Measurements from ENCODE around the gene PLAU. TPM values are rescaled to one million over a fixed set of nuclear protein-coding genes. Genes with fewer than 3 reads are reported as not detected.
"Not testable (repeated sequence)": the region's sequence is repeated elsewhere in the genome, so short reads cannot be mapped to it uniquely, and the experiment has no call there.

PLAU gene
- total RNA-seq, 1 experiment from 2014 or later: 165 TPM

DNA sequence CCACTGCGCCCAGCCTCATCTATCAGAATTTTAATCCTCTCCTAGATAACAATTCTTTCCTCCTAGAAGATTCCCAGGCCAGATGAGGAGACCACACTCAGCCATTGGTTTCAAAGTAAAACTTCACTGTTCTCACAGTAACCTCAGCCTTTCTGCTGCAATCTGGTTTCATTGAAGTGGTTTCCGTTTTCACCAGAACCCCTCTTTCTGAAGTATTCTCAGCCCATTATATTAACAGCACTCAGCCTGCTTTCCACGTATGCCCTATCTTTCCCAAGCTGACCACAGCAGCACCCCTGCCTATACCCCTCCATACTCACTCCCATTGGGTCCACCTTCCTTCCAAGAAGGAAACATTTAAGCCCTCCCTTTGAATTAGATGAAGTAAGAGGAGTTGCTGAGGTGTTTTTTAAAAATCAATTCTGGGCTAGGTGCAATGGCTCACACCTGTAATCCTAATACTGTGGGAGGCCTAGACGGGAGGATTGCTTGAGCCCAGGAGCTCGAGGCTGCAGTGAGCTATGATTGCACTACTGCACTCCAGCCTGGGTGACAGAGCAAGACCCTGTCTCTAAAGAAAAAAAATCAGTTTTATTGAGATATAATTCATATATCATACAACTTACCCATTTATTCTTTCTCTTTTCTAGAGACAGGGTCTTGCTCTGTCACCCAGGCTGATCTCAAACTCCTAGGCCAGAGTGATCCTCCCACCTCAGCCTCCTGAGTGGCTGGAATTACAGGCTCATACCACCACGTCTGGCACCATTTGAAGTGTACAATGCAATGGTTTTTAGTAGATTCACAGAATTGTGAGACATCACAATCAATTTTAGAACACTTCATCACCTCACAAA, 11.3 kb downstream of the PLAU start:
- no peak for DNase-seq (ENCODE audit: low read depth)

DNA sequence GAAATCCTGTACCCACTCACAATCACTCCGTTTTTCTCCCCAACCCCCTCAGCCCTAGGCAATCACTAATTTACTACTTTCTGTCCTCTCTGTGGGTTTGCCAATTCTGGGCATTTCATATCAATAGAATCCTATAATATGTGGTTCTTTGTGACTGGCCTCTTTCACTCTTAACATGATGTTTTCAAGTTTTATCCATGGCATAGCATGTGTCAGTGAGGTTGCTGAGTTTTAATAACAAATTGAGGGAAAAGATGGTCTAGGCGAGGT, 11.9 kb downstream of the PLAU start:
- DNase-seq (ENCODE audit: low read depth): no peak

DNA sequence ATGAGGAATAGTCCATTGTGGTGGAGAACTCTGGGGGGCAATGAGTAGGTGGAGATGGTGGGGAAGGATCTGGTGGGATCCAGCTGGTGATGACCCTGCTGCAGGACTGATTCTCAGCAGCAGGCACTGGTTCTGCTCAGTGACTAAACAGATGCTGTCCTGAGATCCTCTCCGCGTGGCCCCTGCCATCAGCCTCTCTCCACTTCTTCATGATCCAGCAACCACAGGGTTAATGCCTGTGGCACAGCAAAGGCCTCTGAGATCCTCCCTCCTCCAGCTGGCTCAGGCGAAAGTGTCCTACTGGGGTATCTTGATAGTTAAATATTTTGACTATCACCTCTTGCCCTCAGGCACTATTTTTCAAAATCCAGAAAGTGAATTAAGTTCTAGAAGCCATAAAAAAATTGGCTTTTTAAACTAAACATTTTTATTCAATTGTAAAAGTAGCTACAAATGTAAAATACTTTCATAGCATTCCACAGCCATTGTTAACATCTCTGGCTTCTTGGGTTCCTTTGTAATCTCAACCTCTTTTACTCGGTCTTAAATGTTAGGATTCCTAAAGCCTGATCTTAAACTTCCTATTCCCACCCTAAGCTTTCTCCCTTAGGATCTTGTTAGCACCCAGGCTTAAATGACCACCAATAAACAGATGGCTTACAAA, 13.1 kb downstream of the PLAU start:
- DNase-seq (ENCODE audit: low read depth): no peak

DNA sequence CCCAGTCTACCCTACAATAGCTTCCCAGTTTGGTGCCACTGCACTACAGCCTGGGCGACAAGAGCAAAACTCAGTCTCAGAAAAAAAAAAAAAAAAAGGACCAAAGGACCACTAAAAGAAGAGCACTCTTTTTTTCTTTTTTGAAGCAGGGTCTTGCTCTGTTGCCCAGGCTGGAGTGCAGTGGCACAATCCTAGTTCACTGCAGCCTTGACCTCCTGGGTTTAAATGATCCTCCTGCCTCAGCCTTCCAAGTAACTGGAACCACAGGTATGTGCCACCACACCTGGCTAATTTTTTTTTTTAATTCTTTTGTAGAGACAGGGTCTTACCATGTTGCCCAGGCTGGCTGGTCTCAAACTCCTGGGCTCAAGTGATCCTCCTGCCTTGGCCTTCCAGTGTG, 14.0 kb downstream of the PLAU start:
- DNase-seq (ENCODE audit: low read depth): no peak

- no peak for DNase-seq (ENCODE audit: low read depth)
Observed at GRCh38 chr10:73925539-73925938, 14.6 kb downstream of the PLAU start.

DNA sequence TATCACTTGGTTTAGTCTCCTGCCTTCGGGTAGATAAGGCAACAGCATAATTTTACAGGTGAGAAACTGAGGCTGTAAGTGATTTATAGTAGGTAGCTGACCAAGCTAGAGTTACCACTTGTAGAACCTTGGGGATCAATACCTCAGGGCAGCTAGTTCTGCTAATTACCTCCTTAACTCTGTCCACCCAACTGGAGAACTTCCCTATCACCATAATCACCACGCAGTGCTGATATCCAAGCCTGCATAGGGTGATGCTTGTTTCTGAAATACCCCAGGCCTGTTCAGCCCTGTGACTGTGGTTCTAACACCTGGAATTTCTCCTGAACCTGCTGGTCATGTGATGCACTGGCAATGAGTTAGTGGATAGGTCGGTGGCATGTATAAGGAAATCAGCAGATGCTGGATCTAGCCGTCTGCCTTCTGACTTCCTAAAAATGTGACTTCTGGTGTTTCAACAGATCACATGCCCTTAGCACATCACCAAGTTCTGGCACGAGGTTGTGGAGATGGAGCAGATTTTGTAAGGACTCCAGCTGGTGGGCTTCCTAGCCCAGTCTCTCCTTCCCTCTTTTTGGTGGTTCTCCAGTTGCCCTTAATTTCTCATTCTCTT, 15.3 kb downstream of the PLAU start:
- no peak for DNase-seq (ENCODE audit: low read depth)

- not testable (repeated sequence) for DNase-seq (ENCODE audit: low read depth)
Observed at GRCh38 chr10:73930630-73931327, 19.8 kb downstream of the PLAU start.

DNA sequence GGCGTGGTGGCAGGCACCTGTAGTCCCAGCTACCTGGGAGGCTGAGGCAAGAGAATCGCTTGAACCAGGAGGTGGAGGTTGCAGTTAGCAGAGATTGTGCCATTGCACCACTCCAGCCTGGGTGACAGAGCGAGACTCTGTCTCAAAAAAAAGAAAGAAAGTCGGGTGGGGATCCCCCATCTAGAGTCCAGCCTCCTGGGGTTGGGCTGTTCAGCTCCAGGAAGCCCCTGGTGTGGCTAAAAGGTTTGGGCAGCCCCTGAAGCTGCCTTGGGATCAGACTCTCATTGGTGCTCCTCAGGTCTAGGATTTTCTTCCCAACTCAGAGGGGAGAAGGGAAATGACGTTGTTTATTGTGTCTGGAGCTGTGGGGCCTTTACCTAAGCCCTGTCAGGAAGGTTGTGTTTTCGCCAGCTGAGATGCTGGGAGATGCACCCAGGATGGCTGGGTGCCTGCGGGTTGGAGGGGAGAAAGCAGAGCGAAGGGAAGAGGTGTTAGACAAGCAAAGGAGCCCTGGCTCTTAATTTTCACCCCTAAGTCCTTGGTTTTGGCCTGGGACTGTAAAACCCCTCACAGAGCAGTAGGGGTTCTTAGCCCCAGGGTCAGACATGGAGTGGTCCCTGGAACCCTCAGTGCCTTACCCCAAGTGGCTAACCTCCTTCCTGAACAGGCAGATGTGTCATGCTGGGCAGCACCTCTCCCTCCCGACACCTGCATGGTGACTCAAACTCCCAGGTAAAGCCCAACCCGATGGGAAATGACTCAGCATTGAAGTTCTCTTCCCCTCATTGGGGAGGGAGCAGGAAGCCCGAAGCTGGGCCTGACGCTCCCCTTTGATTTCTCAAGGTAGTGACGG, 21.1 kb downstream of the PLAU start:
- peak; percentile 55 for DNase-seq (ENCODE audit: low read depth)

DNA sequence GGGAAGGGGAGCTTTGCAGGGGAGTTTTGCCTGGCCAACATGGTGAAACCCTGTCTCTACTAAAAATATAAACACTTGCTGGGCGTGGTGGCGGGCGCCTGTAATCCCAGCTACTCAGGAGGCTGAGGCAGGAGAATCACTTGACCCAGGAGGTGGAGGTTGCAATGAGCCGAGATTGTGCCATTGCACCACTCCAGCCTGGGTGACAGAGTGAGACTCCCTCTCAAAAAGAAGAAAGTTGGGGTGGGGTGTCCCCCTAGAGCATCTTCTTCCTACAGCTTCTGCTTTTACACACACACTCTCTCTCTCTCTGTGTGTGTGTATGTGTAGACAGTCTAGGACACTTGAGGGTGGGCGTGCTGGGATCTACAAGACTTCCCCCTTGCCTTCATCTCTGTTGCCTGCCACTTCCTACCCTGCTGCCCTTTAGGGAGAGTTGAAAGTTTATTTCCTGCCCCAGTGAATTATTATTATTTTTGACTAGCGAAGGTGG, 21.7 kb downstream of the PLAU start:
- no peak for DNase-seq (ENCODE audit: low read depth)

DNA sequence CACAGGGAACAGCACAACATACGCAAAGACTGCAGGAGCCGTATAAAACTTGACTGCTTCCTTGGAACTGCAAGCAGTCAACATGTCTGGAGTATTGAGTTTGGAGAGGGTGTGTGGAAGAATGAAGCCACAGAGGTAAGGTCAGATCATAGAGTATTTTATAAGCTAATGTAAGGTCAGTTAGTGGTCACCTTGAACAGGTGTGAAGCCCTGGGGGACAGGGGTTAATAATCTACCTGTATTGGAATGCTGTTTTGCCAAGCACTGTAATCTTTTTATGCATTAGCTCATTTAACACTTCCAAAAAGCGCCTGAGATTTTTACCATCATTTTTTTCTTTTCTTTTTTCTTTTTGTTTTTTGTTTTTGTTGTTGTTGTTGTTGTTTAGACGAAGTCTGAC, 23.1 kb downstream of the PLAU start:
- no peak for DNase-seq (ENCODE audit: low read depth)

- DNase-seq (ENCODE audit: low read depth): no peak
Observed at GRCh38 chr10:73935895-73936294, 25.0 kb downstream of the PLAU start.

DNA sequence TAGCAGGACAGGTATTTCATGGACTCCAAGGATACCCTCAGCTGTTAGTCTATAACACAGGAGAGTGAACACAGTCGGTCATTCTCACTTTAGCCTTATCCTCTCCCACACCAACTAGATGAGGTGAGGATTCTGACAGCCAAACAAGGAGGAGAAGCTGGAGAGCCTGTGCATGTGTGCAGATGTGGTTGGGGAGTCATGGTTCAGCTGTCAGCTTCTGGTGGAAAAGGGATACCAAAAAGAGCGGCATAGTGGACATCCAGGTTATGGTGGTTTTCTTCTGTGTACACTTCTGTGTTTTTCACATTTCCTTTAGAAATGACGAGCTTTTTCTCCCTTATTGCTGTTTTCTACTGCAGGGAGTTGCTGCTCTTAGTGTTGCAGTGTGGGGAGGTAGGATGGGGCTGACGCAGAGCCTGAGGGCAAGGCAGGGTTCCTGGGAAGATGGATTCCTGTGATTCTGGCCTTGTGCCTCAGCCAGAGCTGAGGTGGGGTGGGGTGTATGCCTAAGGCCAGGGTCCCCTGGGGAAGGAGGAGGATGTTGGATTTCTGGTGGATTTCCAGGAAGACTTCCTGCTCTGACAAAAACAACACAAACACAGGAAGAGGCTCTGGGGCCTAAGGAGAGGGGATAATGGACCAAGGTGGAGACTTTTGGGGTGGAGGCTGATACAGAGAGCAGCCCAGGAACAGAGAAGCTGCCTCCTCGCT, 26.6 kb downstream of the PLAU start:
- DNase-seq (ENCODE audit: low read depth): no peak

DNA sequence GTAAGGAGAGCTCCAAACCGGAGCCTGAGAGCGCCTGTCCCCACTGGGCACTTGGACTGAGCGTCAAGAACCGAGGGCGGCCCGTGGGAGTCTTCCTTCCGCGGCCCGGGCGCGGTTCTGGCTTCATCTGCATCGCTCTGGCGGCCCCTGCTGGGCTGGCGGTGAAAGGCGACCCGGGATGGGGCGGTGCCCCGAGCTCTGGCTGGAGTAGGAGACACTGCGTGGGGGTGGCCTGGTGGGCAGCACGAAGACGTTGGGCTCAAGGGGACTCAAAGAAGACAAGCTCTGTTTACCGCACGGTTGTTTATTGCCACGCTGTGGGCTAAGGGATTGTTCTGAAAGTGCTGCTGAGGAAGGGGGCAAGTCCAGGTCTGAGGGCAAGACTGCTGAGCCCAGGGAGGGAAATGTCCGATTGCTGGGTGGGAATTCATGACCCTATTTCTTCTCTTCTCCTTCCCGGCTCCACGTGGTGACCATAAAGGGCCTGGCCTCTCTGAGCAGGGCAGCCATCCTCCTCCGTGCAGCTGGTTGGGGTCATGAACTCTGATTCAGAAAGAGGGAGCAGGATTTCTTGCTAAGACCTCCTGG, 29.8 kb downstream of the PLAU start:
- DNase-seq (ENCODE audit: low read depth): peak; percentile 79

DNA sequence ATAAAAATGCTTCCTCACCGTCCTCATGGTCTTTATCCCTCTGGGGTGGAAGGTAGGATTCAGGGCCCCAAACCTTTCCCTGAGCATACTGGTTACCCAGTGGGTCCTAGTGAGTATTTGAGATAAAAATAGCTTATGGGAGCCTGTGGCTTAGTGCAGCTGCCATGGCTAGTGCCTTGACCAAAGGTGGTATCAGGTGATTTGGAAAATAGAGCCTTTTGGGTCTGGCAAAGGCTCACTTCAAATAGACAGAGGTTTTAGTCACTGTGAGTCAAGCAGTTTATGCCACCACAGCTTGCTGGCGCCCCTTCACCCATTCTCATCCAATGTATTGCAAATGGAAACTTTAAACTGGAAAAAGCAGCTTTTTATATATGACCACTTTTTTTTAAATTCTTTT, 30.4 kb downstream of the PLAU start:
- DNase-seq (ENCODE audit: low read depth): peak; percentile 55

GRCh38 chr10:73944356-73945100, 33.6 kb downstream of the PLAU start:
- no peak for DNase-seq (ENCODE audit: low read depth)

- no peak for DNase-seq (ENCODE audit: low read depth)
Observed at GRCh38 chr10:73946253-73947145, 35.6 kb downstream of the PLAU start.

DNA sequence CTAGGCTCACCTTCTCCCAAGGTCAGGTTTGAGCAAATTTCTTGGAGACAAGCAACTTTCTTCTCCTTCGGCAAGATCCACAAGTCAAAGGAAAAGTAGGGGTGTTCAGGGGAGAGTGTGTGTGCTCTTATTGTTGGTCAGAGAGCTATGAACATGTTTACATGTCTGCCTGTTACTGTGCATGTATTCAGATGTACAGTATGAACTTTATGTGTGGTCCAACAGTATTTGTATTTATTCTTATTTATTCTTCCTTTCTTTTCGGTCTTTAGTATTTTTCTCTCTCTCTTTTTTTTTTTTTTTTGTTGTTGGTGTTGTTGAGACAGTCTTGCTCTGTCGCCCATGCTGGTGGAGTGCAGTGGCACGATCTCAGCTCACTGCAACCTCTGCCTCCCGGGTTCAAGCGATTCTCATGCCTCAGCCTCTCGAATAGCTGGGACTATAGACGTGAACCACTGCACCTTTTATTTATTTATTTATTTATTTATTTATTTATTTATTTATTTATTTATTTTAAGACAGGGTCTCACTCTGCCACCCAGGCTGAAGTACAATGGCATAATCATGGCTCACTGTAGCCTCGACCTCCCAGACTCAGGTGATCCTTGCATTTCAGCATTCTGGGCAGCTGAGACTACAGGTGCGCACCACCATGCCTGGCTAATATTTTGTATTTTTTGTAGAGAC, 38.2 kb downstream of the PLAU start:
- DNase-seq (ENCODE audit: low read depth): no peak

All from Daoy (cell line).